ENCODE results near the gene THBD.

Gene THBD

DNA sequence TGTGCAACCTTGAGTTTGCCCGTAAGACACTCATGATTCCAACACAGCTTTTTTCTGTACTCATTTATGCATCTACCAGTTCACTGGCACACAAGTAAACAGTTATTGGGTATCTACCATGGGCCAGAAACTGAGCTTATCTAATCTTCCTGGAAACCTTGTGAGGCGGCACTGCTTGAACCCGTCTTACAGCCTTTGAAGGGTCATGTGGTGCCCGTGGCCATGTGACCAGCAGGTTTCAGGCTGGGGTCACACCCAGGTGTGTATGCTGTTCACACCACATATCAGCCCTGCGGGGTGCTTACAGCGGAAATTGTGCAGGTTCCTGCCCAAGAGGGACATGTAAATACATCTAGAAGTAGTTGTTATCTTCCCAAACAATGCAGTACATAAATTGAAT is 6.1 kb downstream of the THBD start:
- no peak overlapping the region for H3K4me3 ChIP-seq (ENCODE audit: low read depth, low read length, poor library complexity, severe bottlenecking)
- H3K4me1 ChIP-seq (ENCODE audit: insufficient read depth, low read length, severe bottlenecking): no peaks in the 10 kb centered on the region
- no peak overlapping the region for H3K9ac ChIP-seq (ENCODE audit: low read length)
- no peak overlapping the region for H2AFZ ChIP-seq (ENCODE audit: low read length)
- no peaks in the 10 kb centered on the region; the same call in 1 of the 2 replicates for H3K27me3 ChIP-seq (ENCODE audit: insufficient read depth, low read length)
- H3K4me2 ChIP-seq (ENCODE audit: low read length): no peak overlapping the region
- H4K20me1 ChIP-seq (ENCODE audit: insufficient read depth, low read length): no peaks in the 10 kb centered on the region
- TF ChIP-seq EZH2 (IDR thresholded peaks at IDR 0.05; ENCODE audit: borderline replicate concordance, low read length) (no peak), CTCF (IDR thresholded peaks at IDR 0.05; ENCODE audit: low read length) (no peak)
- H3F3A ChIP-seq (ENCODE audit: insufficient read depth, low read length): no peaks in the 10 kb centered on the region
- no peak overlapping the region for H3K27ac ChIP-seq (ENCODE audit: low read depth, low read length, poor library complexity, severe bottlenecking)
- H3K79me2 ChIP-seq (ENCODE audit: insufficient read depth, low read length): no peaks in the 10 kb centered on the region
- no peaks in the 10 kb centered on the region for H3K9me2 ChIP-seq (ENCODE audit: low read depth, low read length)
- H3K9me3 ChIP-seq (ENCODE audit: low read length): no peaks in the 10 kb centered on the region
- no peaks in the 10 kb centered on the region for H3K36me3 ChIP-seq (ENCODE audit: insufficient read depth, low read length)

- H3F3A ChIP-seq (ENCODE audit: insufficient read depth, low read length): no peaks in the 10 kb centered on the region
- H3K27ac ChIP-seq (ENCODE audit: low read depth, low read length, poor library complexity, severe bottlenecking): no peak overlapping the region
- no peak for TF ChIP-seq CTCF (IDR thresholded peaks at IDR 0.05; ENCODE audit: low read length)
- TF ChIP-seq EZH2 (IDR thresholded peaks at IDR 0.05; ENCODE audit: borderline replicate concordance, low read length): no peak
- no peak overlapping the region for H3K4me3 ChIP-seq (ENCODE audit: low read depth, low read length, poor library complexity, severe bottlenecking)
- H3K36me3 ChIP-seq (ENCODE audit: insufficient read depth, low read length): no peaks in the 10 kb centered on the region
- H3K79me2 ChIP-seq (ENCODE audit: insufficient read depth, low read length): no peaks in the 10 kb centered on the region
- no peaks in the 10 kb centered on the region for H3K9me3 ChIP-seq (ENCODE audit: low read length)
- H4K20me1 ChIP-seq (ENCODE audit: insufficient read depth, low read length): no peaks in the 10 kb centered on the region
- no peaks in the 10 kb centered on the region; the same call in 1 of the 2 replicates for H3K27me3 ChIP-seq (ENCODE audit: insufficient read depth, low read length)
- H3K9me2 ChIP-seq (ENCODE audit: low read depth, low read length): no peaks in the 10 kb centered on the region
- no peak overlapping the region for H3K4me2 ChIP-seq (ENCODE audit: low read length)
- no peaks in the 10 kb centered on the region for H3K4me1 ChIP-seq (ENCODE audit: insufficient read depth, low read length, severe bottlenecking)
- H3K9ac ChIP-seq (ENCODE audit: low read length): no peak overlapping the region
- H2AFZ ChIP-seq (ENCODE audit: low read length): no peak overlapping the region
Measured at GRCh38 chr20:23042270-23042669, 7.2 kb downstream of the THBD start.

DNA sequence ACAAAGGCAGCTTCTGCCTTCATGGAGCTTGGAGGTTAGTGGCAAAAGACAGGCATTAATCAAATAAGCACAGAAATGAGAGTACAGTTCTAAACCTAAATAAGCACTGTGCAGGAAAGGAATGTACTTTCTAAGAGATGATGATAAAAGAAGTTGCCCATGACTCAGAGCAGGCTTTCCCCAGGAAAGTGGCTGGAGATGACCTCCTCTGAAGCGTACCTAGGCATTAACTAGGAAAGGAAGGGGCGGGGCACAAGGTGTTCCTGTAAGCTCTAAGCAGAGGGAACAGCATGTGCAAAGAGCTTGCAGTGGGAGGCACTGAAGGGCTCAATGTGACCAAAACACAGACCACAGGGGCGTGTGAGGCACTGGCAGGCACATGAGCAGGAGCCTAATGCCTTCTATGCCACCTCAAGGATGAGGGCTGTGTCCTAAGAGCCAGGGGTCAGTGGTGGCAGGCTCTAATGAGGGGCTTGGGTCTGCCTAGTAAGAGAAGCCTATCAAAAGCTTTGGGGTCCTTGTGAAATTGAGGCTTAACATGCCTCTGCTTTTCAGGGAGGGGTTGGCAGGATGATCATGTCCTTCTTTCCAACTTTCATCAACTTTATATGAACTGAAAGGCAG is 9.5 kb downstream of the THBD start:
- H3K9me2 ChIP-seq (ENCODE audit: low read depth, low read length): no peaks in the 10 kb centered on the region
- no peaks in the 10 kb centered on the region for H3F3A ChIP-seq (ENCODE audit: insufficient read depth, low read length)
- H3K36me3 ChIP-seq (ENCODE audit: insufficient read depth, low read length): no peaks in the 10 kb centered on the region
- no peak overlapping the region for H3K27ac ChIP-seq (ENCODE audit: low read depth, low read length, poor library complexity, severe bottlenecking)
- no peaks in the 10 kb centered on the region for H3K4me1 ChIP-seq (ENCODE audit: insufficient read depth, low read length, severe bottlenecking)
- H3K4me3 ChIP-seq (ENCODE audit: low read depth, low read length, poor library complexity, severe bottlenecking): no peak overlapping the region
- no peaks in the 10 kb centered on the region; the same call in 1 of the 2 replicates for H3K27me3 ChIP-seq (ENCODE audit: insufficient read depth, low read length)
- no peak overlapping the region for H3K9ac ChIP-seq (ENCODE audit: low read length)
- no peaks in the 10 kb centered on the region for H4K20me1 ChIP-seq (ENCODE audit: insufficient read depth, low read length)
- H2AFZ ChIP-seq (ENCODE audit: low read length): no peak overlapping the region
- no peak overlapping the region for H3K4me2 ChIP-seq (ENCODE audit: low read length)
- no peak for TF ChIP-seq CTCF (IDR thresholded peaks at IDR 0.05; ENCODE audit: low read length)
- TF ChIP-seq EZH2 (IDR thresholded peaks at IDR 0.05; ENCODE audit: borderline replicate concordance, low read length): no peak
- no peaks in the 10 kb centered on the region for H3K9me3 ChIP-seq (ENCODE audit: low read length)
- no peaks in the 10 kb centered on the region for H3K79me2 ChIP-seq (ENCODE audit: insufficient read depth, low read length)
